Measurements from ENCODE around the gene MAB21L4. TPM values are rescaled to one million over a fixed set of nuclear protein-coding genes. Genes with fewer than 3 reads are reported as not detected.

The MAB21L4 gene
- polyA plus RNA-seq (2013, experiment 1 of 2; ENCODE audit: insufficient read length), result not detected
- polyA plus RNA-seq (2013, experiment 2 of 2; ENCODE audit: insufficient read length), result not detected

DNA sequence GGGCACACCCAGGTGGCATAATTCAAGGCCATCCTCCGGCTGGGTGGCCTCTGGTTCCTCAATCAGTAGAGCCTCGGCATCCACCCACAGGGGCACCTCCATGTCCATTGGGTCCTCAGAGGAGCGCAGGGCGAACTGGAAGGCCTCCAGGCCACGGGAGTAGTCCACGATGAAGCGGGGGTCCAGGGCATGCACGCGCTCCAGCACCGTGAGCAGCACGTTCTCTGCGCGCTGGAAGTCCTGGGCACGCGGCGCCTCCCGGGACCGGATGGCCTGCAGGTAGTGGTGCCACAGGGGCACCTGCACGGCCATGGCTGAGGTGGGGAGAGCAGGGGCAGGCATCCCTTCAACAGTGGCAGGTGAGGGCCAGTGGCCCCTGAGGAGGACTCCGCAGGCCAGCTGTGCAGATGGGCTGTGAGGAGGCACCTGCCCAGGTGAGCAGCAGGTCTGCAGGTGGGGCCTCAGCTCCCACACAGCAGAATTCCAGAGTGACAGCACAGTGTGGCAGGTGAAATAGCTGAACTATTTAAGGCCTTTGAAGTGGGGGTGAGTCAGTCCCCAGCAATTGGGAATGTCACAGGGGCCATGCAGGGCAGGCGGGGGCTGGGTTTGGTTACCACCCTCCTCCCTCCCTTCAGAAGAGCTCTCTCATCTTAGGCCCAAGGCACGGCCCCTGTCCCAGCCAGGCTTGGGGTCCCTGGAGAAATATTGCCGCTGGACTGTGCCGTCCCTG lies at the start of gene MAB21L4:
TSS of gene MAB21L4 (minus strand) at position 501 of the 733 bp plus-strand sequence. CDS start at position 342, 159 bp downstream.
- DNase-seq, result no peak

DNA sequence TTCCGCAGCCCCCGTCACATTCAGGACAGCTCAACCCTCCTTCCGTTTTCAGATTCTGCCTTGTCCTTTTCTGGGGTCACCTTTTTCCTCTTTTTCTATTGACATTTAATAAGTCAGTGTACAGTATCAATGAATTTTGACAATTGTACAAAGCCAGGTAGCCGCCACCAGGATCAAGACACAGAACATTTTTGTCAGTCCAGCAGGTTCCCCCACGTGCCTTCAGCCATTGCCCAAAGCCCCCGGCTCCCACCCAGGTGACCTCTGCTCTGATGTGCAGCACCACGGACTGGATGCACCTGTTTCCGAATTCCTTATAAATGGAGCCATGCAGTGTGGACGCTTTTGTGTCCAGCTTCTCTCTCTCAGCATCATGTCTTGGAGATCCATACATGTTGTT lies 40.1 kb upstream of the MAB21L4 start:
- no peak for DNase-seq

DNA sequence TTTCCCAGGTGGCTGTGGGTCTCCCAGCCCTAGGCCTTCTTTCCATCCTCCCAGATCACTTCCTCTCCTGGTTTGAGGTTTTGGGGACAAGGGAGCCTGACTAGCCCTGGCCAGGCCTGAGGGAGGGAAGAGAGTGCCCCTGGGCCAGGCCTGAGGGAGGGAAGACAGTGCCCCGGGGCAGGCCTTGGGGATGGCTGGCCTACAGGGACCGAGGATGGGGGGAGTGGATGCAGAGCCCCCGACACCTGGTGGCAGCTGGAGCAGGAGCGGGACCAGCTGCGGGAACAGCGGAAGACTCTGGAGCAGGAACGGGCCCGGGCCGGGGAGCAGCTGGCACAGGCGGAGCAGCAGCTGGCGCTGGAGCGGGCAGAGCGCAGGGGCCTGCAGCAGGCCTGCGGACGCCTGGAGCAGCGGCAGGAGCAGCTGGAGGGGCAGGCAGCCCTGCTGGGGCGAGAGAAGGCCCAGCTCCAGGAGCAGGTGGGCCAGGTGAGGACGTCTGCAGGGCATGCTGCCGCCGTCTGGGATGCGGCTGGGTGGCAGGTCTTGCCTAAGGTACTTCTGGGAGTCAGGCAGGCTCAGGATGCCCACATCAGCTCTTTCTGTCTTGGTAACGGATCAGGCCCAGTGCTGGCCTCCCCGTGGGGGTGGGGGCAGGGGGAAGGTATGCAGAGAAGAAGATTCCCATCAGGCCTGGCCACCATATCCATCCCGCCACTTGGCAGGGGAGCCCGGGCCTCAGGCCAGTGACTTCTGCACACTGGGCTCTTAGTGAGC lies 39.3 kb upstream of the MAB21L4 start:
- no peak for DNase-seq

DNA sequence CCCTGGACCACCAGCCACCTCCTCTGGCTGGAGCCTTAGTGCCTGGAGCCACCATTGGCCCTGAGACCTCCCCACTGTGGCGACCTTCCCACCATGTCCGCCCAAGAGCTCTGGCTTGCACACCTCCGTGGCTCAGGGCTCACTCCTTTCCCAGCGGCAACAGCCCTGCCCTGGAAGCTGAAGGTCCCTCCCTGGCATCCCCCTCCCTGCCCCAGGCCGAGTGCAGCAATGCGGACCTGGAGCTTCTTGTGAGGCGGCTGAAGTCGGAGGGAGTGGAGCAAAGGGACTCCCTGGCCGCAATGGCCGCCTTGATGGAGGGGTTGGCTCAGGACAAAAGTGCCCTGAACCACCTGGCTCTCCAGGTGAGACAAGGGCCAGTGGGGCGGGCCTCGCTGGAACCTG lies 38.7 kb upstream of the MAB21L4 start:
- DNase-seq, result no peak

DNA sequence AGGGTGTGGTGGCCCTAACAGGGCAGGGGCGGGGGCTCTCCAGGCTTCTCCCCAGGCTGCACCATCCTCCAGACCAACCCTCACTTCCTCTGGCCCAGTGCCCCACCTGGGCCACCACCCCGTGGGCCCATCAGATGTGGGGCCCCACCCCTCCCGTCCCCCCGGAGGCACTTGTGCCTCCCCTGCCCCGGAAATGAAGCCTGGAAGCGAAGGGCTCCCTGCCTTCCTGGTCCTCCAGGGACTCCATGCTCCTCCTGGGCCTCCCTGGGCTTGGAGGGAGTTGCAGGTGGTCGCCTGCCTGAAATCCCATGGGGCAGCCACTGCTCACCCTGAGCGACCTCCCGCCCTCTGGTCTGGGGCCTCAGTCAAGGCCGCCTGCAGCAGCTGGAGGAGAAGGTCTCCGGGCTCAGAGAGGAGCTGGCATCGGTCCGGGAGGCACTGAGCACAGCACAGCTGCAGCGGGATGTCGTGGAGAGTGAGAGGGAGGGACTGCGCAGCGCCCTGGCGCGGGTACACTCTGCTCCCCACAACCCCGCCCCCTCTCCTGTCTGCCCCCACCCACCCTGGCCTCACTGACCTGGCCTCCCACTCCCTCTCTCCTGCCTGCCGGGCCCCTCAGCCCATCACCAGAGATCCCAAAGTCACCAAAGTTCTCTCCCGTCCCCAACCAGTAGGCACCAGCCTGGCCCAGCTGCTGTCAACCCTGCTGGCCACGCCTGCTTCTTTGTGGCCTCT lies 38.2 kb upstream of the MAB21L4 start:
- no peak for DNase-seq

DNA sequence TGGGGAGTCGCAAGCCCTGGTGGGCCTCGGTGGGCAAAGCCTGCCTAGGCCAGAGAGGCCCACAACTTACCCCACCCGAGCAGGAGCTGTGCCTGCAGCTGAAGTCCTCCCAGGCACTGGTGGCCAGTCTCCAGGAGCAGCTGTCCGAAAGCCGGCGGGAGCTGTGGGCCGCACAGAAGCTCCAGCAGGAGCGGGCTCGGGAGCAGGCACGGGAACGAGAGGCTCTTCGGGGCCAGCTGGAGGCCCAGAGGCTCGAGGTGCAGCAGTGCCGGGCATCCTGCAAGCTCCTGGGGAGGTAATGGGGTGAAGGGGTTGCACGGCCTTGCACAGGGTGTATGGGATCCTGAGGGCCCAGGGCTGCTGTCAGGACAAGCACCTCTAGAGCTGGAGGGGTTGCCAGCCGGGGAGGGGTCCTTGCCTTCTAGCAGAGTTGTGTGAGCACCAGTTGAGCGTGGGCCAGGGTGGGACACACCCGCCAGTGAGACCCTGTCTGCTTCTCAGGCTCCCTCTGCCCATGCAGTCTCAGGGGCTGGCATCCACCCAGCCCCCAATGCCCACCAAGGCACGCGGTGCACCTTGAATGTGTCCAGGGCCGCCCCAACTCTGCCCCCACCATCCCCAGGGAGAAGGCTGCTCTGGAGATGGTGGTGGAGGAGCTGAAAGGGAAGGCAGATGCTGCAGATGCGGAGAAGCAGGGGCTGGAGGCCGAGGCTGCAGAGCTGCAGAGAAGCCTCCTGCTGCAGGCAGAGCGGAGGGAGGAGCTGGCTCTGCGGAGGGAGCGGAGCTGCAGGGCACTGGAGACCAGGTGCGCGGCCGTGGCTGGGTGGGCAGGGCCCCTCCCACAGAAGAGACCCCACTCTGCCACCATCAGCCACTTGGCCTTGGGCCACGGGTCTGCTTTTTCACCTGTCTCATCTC lies 37.4 kb upstream of the MAB21L4 start:
- no peak for DNase-seq

DNA sequence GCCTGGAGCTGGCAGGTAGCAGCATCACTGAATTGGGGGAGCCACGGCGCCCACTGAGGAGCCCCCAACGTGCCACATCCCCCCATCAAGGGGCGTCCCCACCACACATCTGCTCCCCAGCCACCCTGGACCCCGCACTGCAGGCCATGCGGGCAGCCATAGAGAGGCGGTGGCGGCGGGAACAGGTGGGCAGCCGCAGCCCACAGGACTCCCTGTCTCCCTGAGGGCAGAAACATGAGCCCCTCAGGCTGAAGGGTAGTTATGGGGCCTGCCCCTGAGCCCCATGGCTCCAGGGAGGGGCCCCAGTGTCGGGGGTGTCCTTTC lies 36.7 kb upstream of the MAB21L4 start:
- DNase-seq, result no peak

DNA sequence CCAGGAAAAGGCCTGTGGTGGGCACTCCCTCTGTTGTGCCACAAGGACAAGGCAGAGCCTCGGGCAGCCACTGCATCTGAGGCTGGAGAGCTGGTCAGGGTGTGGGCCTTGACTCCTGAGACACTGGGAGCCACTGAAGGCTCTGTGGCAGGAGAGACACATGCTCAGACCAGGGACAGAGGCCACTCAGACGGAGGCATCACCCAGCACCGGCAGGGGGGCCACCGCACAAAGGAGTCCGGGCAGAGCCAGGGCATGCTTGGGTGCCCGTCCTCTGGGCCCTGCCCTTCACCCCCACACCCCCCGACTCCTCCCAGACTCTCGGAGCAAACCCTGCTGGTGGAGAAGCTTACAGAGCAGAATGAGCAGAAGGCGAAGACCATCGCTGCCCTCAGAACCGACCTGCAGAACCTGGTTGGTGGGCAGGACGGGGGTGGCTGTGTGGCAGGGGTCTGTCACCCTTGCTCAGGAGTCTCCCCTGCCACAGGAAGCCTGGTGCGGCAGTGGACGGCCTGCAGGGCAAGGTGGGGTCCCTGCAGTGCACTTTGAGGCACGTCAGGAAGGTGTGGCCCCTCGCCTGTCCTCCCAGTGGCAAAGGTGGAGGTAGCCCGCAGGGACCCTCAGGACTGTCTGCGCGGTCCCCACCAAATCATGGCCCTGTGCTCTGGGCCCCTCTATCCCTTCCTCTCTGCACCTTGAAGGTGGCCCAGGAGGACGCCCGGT lies 36.2 kb upstream of the MAB21L4 start:
- DNase-seq, result no peak

DNA sequence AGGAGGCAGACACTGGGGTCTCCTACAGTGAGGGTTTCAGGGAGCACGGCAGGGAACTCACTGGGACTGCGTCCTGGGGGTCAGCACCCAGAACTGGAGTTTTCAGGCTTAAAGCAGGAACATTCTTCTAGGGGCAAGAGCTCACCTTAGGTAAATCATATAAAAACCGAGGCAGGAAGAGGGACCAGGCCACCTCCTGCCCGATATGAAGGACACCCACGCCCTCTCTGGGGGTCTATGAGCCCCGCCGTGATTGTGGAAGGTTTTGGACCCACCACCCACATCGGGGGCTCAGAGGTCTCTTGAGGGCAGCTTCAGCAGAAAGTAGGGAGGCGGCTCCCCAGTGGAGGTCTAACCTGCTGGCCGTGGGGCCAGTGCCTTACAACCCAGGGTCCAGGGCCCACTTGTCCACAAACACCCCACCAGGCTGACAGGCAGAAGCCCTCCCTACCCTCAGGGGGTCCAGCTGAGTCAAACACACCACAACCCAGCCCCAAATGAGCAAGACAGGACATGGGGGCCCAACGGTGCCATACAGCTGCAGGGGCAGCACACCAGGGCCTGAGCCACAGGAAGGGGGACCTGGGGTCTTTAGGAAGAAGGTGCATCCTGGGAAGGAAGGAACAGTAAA lies 35.5 kb upstream of the MAB21L4 start:
- DNase-seq, result no peak

DNA sequence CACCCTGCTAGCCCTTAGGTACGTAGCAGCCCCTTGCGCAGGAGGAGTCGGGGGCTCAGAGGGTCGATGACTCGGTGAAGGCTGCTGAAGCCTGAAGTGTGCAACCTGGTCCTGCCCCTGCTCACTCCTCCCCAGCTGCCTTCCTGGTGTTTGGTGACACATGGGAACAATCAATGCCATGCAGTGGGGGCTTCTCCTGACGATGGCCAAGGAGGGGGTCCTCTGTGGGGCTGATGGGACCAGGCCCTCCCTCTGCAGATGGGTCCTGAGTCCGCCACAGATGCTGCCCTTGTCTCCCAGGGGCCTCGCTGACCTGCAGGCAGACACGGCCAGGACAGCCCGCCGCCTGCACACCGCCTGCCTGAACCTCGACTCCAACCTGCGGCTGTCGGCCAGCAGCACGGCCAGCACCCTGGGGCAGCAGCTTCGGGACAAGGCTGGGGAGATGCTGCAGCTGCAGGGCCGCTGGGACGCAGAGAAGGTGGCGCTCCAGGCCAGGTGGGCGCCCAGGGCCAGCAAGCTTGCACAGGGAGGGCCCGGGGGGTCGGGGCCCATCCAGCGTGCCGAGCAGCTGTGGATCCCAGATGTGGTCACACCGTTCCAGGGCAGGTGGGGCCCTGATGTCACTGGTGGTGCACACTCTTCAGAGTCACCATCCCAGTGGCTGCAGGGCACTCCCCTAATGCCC lies 34.8 kb upstream of the MAB21L4 start:
- no peak for DNase-seq

DNA sequence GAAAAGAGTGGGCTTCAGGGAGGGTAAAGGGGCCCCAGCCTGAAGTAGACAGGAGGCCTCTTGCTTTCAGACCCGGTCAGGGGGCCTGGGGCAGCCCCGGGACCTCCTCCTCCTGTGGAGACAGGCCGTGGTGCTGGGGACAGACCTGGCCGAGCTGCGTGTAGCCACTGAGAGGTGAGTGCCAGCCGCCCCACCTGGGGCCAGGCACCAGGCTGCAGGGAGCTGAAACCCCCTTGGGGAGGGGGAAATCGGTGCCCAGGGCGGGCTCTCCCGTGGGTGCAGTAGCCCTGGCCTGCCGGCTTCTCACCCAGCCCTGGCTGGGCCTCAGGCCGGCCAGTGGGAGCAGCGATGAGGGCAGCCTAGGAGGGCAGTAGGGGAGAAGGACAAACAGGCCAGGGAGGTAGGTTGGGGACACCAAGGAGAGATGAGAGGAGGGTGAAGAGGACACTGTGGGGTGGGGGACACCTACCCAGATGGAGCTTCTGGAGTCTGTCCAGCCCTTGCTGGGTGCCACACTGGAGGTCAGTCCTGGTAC lies 34.2 kb upstream of the MAB21L4 start:
- no peak for DNase-seq

DNA sequence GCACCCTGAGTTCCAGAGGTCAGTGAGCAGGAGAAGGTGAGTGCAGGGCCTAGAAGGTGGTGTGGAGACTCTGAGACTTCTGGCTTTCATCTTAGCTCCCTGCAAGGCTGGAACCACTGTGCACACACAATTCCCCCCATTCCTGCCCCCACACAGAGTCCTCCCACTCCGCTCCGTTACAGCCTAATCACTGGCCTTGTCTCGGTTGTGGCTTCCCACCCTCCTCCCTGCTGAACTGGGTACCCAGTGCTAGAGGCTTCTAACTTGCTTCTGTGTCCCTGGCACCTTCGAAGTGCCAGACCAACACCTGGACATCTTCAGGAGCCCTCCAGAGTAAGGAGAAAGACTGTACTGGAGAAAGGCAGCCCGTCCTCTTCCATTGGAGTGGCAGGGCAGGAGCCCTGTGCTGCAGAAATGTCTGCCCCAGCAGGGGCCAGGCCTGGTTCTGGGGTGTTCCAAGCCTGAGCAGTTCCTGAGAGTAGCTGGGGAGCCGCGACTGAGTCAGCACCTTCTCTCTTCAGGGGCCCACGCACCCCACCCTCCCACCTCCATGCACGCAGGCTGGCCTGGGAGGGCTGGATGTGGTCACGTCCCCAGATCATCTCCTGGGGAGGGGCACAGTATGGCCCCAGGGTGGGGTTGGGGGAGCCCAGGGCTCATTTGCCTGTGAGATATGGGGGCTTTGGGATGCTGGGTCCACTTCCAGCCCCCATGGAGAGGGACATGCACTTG lies 33.6 kb upstream of the MAB21L4 start:
- DNase-seq, result no peak

DNA sequence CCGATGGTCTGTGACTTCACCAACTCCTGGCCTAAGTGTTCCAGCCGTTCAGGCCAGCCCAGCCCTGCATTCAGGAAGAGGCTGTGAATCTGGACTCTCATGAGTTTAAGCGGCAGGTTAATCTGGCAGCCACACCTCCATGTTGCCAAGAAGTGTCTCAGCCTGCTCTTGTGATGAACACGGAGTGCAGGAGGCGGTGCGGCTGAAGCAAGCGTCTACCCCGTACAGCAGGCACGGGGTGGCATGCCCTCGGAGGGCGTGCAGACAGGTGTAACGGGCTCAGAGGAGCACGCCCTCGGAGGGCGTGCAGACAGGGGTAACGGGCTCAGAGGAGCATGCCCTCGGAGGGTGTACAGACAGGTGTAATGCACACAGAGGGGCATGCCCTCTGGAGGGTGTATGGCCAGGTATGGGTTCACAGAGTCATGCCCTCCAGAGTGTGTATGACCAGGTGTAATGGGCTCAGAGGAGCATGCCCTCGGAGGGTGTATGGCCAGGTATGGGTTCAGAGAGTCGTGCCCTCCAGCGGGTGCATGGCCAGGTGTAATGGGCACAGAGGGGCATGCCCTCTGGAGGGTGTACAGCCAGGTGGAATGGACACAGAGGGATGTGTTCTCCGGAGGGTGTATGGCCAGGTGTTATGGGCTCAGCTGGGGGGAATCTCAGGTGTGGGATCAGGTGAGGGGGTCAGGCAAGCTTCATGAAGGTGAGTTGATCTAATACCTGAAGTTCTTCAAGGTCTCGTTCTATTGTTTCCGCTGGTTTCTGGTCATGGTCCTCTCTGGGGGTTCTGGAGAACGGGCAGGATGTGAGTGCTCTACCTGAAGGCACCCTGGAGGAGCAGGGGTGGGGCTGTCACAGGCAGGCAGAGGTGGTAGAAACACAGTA lies 32.8 kb upstream of the MAB21L4 start:
- no peak for DNase-seq

DNA sequence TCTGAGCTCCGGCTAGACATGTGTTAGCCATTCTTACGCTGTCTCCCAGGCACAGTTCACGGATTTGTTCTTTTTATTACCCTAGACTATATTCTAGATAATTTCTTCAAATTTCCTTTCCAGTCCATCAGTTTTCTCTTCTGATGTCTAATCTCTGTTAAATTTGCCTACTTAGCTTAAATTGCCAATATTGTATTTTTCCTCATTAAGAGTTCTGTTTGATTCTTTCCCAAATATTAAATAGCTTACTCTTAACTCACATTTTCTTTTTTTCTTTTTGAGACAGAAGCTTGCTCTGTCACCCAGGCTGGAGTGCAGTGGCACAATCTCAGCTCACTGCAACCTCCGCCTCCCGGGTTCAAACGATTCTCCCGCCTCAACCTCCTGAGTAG lies 31.4 kb upstream of the MAB21L4 start:
- DNase-seq, result no peak

DNA sequence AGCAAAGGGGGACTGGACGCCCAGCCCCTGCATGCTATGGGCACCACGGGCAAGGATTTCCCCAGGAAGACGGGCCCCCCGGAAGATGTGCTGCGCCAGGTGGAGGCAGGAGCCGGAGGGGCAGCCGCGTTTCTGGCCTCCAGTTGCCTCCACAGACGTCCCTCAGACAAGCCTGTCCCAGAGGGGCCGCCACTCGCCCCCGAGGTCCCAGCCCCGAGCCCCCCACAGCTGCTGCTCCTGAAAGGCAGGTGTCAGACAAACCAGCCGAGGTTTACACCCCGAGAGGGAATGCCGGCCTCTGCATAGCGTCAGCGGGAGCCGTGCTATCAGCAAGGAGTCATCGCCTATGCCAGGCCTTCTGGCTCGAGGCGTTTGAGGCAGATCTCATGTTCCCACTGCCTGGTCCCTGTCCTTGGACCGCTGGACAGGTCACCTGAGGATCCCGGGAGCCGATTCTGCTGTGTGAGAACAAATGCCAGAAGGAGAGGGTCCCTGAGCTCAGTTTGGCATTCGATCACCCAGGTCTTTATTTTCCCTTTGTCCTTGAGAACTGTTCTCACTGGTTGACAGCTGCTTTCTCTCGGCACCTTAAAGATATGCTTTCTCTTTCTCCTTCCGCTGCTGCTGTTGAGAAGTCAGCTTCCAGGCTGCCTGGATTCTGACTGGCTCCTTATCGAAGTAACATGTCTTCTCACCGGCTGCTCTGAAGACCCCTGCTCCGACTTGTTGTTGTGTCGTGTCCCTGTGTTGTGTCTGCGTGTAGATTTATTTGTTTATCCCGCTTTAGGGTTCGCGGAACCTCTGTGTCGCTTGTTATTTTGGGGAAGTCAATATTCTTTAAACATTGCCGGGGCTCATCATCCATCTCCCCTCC lies 30.8 kb upstream of the MAB21L4 start:
- no peak for DNase-seq

DNA sequence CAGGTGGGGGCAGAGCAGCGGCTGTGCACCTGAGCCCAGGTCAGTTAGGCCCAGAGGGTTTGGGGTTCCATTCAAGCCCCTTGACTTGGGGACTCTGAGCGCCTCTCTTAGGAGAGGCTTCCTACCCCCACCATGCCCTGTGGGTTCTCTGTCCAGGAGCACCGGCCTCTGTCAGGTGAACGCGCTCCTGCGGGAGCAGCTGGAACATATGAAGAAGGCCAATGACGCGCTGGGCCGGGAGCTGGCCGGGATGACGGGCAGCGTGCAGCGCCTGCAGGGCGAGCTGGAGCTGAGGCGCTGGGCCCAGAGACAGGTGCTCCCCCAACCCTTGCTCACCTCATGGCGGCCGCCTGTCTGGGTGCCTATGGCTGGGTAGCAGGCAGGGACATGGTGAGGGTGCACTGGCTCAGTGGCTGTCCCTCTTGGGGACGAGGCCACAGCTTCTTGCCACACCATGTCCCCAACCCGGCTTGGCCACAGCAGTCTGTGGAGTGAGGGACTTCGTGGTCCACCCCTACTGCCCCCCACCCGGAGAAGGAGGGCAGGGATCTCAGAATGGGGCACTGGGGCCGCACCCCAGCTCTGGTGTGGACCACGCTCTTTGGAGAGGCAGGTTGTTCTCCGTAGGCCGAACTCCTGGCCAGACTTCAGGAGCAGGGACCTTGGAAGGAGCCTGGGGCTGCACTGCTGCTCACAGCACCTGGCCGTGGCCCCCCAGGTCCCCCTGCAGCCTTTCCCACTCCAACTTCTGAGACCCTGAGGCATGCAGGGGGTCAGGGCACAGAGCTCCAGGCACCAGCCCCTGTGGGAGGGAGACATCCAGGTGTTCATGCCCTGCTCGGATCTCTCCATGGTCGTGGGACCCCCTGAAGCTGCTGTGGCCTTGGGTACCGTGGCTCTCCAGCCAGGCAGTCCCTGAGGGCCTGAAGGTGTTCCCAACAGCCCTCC lies 29.9 kb upstream of the MAB21L4 start:
- DNase-seq, result no peak

All from fibroblast of skin of scalp (primary cell).